Stimulated activated CD8-positive, alpha-beta memory T cell treated with anti-CD3 and anti-CD28 coated beads, Interleukin-15, amount 100 ng/mL, for 4 hours (primary cell): ENCODE measurements around the gene SULT1A4.
"Not testable (repeated sequence)": the region's sequence is repeated elsewhere in the genome, so short reads cannot be mapped to it uniquely, and the experiment has no call there.

Experiments
- DNase-seq, 2 donors: peaks; one replicate each; pipeline ENCODE4 v3.0.0-alpha.2; 2020; ENCODE audit warnings: low read depth in 2 of 2

The SULT1A4 gene

DNA sequence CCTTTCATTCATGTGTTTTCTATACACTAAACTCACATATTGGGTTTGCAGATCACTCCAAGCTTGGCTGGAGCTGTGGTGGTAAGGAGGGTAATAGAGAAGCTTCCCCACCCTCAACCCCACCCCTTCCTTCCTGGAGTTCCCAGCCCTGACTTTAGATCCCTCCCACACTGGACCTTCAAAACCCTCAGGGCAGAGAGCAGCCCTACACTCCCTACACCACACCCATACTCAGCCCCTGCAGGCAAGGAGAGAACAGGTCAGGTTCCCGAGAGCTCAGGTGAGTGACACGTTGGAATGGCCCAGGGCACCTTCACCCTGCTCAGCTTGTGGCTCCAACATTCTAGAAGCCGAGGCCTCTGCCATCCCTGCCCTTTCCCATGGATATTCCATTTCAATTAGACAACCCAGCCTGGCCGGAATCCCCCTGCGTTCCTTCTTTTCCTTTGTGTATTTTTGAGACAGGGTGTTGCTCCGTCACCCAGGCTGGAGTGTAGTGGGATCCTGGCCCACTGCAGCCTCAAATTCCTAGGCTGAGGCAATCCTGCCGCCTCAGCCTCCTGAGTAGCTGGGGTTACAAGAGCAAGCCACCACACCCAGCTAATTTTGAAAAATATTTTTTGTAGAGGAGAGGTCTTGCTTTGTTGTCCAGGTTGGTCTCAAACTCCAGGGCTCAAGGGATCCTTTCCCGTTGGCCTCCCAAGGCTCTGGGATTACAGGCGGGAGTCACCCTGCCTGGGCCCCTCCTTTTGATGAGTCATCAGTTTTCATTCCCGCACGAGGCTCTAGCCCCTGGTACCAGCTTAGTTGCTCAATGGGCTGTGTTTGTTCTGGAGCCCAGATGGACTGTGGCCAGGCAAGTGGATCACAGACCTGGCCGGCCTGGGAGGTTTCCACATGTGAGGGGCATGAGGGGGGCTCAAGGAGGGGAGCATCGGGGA is at the start of gene SULT1A4:
TSS of gene SULT1A4 (plus strand) at position 208 of the 941 bp plus-strand sequence. CDS start 1,473 bp downstream, outside the sequence.
- DNase-seq, result not testable (repeated sequence)

GRCh38 chr16:29423587-29423986 is 36.1 kb upstream of the SULT1A4 start:
- DNase-seq, result not testable (repeated sequence)

GRCh38 chr16:29425390-29425789 is 34.3 kb upstream of the SULT1A4 start:
- DNase-seq, result not testable (repeated sequence)

- DNase-seq, result not testable (repeated sequence)
Measured at GRCh38 chr16:29453754-29454153, 6.0 kb upstream of the SULT1A4 start.

DNA sequence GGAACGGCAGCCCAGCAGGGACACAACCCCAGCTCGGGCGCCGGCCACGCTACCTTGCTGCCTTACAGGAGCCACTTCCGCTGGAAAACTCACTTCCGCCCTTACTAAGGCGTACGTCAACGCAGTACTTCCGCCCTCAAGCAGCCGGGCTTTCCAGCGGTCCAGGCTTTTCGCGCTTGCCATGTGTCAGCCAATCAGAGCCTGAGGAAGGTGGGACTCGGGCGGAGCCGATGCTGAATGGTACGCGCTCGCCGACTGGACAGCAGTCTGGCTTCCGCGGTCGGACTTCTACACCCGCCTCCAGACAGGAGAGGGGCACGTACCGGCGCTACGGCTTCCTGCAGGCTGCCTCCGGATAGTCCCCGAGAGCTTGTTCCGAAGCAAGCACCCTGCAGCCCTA is 5.4 kb upstream of the SULT1A4 start, which contains the start of the genes BOLA2 and SLX1B:
TSS of gene BOLA2 (minus strand) at position 83 of the 400 bp plus-strand sequence. CDS start 98 bp downstream, outside the sequence.
TSS of gene SLX1B (plus strand) at position 265 of the 400 bp plus-strand sequence.
- not testable (repeated sequence) for DNase-seq

- DNase-seq, result not testable (repeated sequence)
Measured at GRCh38 chr16:29454828-29455227, 4.9 kb upstream of the SULT1A4 start.

GRCh38 chr16:29457660-29458059 is 2.1 kb upstream of the SULT1A4 start:
- DNase-seq, result not testable (repeated sequence)

DNA sequence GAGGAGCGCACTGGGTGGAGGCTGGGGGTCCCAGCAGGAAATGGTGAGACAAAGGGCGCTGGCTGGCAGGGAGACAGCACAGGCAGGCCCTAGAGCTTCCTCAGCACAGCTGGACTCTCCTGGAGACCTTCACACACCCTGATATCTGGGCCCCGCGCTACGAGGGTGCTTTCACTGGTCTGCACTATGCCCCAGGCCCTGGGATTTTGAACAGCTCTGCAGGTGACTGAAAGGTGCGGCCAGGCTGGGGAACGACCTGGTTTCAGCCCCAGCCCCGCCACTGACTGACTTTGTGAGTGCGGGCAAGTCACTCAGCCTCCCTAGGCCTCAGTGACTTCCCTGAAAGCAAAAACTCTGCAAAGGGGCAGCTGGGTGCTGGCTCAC is 926 bp downstream of the SULT1A4 start:
- DNase-seq, result not testable (repeated sequence)

GRCh38 chr16:29465985-29466824 is 6.5 kb downstream of the SULT1A4 start:
- not testable (repeated sequence) for DNase-seq

DNA sequence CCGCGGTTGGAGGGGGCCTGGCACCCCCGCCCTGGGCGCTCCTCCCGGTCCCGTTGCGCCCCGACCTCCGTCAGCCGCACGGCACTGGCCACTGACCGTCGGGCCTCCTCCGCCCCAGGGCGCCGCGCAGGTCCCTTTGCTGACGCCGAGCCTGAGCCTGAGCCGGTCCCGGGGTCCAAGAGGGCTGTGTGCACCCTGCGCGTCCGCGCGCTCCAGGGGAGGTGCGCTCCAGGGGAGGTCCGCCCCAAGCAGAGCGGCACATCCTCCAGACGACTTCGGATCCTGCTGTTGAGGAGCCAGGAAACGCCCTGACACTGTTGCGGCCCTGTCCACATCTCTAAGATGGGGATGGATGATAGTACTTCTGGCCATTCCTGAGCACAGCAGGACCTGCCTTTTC is 7.2 kb downstream of the SULT1A4 start:
- not testable (repeated sequence) for DNase-seq

- not testable (repeated sequence) for DNase-seq
Measured at GRCh38 chr16:29467654-29468366, 8.1 kb downstream of the SULT1A4 start.

- DNase-seq, result peak in 1 of 2 donors; percentile 13
Measured at GRCh38 chr16:29469660-29470059, 9.9 kb downstream of the SULT1A4 start.

GRCh38 chr16:29472065-29472464 is 12.4 kb downstream of the SULT1A4 start:
- DNase-seq, result not testable (repeated sequence)

DNA sequence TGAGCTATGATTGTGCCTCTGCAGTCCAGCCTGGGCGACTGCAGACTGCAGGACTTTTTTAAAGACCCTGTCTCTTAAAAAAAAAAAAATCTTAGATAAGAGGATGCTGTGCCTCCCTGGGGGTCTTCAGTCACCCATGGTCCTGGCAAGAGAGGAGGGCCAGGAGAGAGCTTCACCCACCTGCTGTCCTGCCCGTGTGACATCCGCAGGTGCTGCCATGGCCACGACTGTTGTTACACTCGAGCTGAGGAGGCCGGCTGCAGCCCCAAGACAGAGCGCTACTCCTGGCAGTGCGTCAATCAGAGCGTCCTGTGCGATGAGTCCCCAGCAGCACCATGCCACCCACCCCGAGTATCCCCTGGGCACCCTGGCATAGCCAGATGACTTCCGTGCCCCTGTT is 22.6 kb downstream of the SULT1A4 start:
- DNase-seq, result not testable (repeated sequence)

DNA sequence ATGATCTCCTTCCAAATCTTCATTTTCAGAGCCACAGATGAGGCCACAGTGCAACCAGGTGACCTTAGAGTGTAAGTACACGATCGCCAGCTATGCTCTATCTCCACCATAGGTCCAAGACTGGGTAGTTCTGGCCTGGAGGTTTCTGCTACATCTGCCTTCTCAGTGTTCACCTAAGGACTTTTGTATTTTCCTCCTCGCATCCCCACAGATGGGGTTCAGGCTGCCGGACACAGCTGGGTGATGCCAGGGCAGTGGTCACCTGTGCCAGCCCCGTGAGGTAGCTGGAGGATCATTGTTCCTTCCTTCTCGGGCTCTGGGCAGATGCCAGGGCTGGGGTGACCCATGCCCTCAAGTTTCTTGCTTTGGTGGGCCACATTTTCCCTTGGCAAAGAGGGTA is 46.6 kb downstream of the SULT1A4 start, which contains the start of gene NPIPB12:
TSS of gene NPIPB12 (minus strand) at position 101 of the 400 bp plus-strand sequence.
- not testable (repeated sequence) for DNase-seq
